Adrenal gland (tissue), 5 donors: Measurements from ENCODE around the gene OSBPL9.

ENCODE experiments used
- POLR2A ChIP-seq, 2 donors: fragments of 450-650 bp; IDR thresholded peaks; one replicate each; pipeline ENCODE4 v1.6.1; 2017; ENCODE audit warnings: antibody characterized with exemption in 2 of 2, mild to moderate bottlenecking in 2 of 2, moderate library complexity in 1 of 2
- TF ChIP-seq, protein P1 (sequence below), 6 experiments: fragments of 450-650 bp in 4 of 6; fragments of 200-600 bp in 2 of 6; sonication (generic) in 1 of 6; IDR thresholded peaks; 1 replicate in 5 of 6; 2 replicates in 1 of 6; pipeline versions ENCODE4 v1.5.1 to v1.8.0; 2016 to 2021; ENCODE audit warnings: antibody characterized with exemption in 6 of 6, mild to moderate bottlenecking in 2 of 6, moderate library complexity in 1 of 6
- donor health status: DM: no; HTN: no; CAD: no.

DNA sequence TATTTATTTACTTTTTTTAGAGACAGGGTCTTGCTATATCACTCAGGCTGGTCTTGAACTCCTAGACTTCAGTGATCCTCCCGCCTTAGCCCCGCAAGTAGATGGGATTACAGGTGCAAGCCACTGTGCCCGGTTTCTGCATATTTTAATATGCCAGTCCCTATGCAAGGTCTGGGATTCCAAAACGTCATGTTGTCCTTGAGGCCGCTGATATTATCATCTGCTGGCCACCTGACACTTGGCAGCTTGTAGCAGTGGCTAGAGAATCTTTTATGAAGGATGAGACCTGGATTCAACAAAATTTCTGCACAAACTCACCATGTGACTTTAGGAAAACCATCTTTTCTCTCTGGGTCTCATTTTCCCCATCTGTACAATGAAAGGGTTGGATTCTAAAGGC lies 32.9 kb upstream of the OSBPL9 start:
- TF ChIP-seq, protein P1, sequence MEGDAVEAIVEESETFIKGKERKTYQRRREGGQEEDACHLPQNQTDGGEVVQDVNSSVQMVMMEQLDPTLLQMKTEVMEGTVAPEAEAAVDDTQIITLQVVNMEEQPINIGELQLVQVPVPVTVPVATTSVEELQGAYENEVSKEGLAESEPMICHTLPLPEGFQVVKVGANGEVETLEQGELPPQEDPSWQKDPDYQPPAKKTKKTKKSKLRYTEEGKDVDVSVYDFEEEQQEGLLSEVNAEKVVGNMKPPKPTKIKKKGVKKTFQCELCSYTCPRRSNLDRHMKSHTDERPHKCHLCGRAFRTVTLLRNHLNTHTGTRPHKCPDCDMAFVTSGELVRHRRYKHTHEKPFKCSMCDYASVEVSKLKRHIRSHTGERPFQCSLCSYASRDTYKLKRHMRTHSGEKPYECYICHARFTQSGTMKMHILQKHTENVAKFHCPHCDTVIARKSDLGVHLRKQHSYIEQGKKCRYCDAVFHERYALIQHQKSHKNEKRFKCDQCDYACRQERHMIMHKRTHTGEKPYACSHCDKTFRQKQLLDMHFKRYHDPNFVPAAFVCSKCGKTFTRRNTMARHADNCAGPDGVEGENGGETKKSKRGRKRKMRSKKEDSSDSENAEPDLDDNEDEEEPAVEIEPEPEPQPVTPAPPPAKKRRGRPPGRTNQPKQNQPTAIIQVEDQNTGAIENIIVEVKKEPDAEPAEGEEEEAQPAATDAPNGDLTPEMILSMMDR (IDR thresholded peaks at IDR 0.05), result no peak
- TF ChIP-seq POLR2A (IDR thresholded peaks at IDR 0.05), result no peak
